HG03039 (cell line): ENCODE measurements around the gene BTN2A1.
"Not testable (repeated sequence)": the region's sequence is repeated elsewhere in the genome, so short reads cannot be mapped to it uniquely, and the experiment has no call there.

Source experiments
- ATAC-seq: cut with Tn5 transposase; IDR thresholded peaks from one replicate; pipeline ENCODE4 v1.9.1; 2021; ENCODE audit warnings: mild to moderate bottlenecking, moderate library complexity; ENCODE audit not compliant: unreplicated experiment

Gene BTN2A1

DNA sequence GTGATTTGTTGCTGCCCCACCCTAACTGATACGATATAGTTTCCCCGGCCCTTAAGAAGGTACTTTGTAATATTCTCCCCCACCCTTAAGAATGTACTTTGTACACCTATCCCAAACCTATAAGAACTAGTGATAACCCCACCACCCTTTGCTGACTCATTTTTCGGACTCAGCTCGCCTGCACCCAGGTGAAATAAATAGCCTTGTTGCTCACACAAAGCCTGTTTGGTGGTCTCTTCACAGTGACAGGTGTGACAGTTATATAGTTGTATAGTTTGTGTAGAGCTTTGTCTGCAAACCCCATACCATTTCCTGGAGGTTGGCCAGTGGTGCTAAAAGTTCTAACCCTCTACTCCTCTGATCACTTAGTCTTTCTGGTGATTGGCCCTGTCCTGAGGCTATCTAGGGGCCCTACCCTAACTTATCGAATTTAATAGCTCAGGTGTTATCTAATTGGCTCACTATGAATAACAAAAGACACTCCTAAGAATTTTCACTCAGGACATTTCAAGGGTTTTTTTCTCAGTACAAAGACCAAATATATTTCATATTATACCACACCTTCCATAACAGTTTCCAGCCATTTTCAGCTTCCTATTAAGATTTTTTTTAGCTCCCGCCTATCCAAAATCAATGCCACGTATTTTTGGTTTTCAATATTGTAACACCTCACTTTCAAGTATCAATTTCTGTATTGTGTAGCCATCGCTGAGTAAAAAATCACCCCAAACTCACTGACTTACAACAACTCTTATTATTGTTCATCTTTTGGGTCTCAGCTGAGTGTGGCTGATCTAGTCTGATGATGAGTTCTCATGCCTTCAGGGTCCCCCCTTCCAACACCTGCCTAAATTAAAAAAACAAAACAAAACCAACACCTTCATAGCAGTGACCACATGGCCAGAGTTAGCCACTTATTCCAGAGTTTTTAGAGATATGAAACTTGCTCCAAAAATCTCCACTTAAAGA lies 32.5 kb downstream of the BTN2A1 start:
- no peak for ATAC-seq

DNA sequence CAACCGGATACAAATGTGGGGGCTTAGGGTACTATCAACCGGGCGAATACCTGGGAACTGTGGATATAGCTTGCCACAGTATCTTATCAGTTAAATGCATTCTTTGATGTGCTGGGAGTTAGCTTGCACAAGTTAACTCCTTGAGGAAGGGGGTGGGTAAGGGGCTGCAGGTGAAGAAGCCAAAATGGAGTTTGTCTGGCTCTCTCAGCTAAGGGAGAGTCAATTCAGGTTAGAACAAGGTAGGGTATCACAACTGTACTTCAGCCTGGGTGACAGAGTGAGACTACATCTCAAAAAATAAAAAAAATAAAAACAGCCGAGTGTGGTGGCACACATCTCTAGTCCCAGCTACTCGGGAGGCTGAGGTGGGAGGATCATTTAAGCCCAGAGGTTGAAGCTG lies 33.8 kb downstream of the BTN2A1 start:
- ATAC-seq: no peak

DNA sequence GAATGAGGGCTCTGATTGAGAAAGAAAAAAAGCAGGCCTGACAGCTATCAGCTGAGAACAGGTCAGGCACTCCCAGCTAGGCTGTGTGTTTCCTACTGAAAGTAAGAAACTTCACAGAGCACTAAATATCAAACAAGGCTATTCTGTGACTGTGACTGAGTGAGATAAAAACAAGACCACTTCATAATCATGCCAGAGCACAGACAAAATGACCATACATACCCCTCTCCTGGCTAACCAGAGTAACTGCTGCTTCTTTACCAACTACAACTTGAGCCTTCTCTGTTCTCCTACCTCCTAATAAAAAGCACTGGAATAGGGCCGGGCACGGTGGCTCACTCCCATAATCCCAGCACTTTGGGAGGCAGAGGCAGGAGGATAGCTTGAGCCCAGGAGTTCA lies 35.5 kb downstream of the BTN2A1 start:
- ATAC-seq: no peak

DNA sequence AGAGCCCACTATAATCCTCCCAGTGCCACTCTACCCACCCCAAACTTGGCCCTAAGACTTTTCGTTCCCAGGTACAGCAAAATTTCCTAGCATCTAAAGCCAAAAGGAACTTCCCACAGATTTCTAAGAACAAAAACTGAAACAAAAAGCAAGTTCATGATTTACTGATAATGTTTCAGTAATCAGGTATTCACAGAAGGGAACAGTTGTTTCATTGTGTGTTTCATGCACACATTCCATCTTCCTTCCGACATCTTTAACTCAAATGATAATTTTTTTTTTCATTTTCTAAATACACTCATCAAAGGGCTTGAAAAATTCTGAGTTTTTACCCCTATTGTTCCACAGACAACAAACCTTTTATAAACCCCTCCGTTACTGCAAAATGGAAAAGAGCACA lies 36.4 kb downstream of the BTN2A1 start:
- ATAC-seq: no peak

DNA sequence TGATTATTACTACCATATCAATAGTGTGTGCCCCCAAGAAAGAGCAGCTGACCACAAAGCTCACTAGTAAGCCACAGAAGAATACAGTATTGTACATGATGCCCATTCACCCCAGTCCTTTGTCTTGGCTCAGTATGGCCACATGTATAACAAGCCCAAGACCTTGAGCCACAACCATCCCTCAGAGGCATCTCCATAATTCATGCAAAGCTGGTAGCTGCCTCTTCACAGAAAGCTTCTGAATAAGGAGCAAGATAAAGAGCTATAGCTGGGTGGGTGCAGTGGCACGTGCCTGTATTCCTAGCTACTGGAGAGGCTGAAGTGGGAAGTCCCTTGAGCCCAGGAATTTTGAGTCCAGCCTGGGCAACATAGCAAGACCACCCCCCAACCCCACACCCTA lies 37.5 kb downstream of the BTN2A1 start:
- no peak for ATAC-seq

DNA sequence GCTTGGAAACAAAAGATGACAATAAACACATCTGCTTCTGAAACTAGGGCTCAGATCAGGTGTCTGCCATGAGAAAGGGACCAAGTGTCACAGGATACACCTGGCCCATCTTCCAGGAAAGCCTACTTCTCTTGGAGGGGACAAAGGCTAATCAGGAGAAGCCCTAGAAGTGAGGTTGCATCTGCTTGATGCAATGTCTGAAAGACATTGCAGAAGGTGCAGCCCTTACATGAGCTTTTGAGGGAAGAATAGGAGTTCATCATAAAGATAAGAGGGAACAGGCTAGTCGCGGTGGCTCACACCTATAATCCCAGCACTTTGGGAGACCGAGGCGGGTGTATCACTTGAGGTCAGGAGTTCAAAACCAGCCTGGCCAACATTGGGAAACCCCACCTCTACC lies 39.9 kb downstream of the BTN2A1 start:
- ATAC-seq: no peak

DNA sequence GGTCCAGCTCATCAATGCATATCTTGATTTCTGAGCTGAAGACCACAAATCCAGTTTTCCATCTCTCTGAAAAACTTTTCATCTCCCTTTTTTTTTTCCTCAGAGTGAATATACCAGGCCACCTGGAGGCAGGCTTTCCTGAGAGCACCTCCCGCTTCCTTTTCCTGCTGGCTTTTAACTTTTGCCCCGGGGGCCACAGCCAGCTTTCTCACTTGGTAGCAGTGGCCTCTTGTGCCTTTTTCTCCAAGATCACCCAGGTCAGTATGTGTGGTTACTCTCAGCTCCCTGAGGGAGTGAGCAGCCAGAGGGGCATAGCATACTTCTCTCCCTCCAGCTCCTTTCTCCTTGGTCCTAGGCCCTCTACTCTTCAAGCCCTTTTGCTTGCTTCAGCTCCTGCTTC lies 42.3 kb downstream of the BTN2A1 start, which contains the start of gene BTN1A1:
BTN1A1 (plus strand) TSS at position 202 of the 400 bp plus-strand sequence. CDS start 984 bp downstream, outside the sequence.
- ATAC-seq: no peak

DNA sequence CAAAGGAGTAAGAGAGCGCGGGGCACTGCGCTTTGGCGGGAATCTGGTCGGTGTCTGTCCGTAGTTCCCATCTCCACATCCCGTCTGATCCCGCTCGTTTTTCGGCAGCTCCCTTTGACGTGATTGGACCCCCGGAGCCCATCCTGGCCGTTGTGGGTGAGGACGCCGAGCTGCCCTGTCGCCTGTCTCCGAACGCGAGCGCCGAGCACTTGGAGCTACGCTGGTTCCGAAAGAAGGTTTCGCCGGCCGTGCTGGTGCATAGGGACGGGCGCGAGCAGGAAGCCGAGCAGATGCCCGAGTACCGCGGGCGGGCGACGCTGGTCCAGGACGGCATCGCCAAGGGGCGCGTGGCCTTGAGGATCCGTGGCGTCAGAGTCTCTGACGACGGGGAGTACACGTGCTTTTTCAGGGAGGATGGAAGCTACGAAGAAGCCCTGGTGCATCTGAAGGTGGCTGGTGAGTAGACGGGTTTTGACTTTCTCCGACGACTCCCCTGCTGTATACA lies 43.8 kb downstream of the BTN2A1 start:
- no peak for ATAC-seq

DNA sequence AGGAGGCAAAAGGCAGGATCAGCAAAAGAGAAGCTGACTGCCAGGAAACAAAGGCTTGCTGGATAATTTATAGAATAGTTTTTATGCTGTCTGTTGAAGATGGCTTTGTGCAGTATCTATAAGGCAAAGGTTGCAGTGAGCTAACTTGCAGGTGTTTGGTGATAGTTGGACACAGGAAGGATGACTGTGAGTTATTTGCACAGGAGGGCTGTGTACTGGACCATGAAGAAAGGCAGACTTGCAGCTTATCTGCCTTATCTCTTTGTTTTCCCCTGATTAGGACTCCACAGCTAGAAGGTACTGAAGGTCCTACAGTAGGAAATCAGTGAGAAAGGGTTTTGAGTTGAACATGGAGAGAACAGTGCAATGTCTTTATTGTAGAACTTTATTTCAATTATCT lies 44.4 kb downstream of the BTN2A1 start:
- no peak for ATAC-seq

DNA sequence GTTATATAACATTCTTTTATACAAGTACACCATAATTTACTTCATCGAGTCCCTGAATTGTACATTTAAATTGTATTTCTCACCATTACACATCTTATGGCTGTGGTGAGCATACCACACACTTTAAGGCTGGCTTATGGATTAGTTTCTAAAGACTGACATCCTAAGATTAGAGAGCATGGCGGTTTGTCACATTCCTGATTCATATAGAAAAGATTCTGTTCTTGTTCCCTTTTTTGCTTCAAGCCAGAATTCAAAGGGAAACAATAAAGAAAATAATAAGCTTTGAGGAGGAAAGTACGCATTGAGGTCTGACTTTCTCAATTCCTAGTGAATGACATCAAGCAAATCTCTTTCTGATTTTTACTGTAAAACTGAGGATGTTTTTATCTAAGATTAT lies 44.9 kb downstream of the BTN2A1 start:
- no peak for ATAC-seq

DNA sequence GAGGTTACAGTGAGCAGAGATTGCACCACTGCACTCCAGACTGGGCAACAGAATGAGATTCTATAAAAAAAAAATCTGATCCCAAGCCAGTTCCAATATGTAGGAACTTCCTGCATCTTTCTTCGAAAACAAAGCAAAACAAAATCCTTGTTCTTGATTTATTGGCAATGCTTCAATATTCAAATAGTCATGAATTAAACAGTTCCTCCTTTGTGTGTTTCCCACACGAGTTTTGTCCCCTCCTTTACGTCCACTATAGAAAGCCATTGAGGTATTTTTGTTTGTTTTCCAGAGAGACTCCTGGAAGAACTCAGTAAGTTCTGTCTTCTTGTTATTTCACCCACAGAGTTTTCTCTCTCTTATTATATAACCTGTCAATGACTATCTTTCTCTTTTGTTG lies 49.9 kb downstream of the BTN2A1 start:
- ATAC-seq: no peak

DNA sequence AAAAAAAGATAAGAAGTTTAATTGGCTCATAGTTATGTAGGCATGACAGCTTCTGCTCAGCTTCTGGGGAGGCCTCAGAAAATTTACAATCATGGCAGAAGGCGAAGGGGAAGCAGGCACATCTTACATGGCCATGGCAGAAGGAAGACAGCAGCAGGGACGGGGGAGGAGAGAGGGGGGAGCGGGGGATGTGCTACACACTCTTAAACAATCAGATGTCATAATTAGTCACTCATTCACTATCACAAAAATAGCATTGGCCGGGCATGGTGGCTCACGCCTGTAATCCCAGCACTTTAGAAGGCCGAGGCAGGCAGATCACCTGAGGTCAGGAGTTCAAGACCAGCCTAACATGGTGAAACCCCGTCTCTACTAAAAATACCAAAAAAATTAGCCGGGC lies 53.3 kb downstream of the BTN2A1 start:
- not testable (repeated sequence) for ATAC-seq

DNA sequence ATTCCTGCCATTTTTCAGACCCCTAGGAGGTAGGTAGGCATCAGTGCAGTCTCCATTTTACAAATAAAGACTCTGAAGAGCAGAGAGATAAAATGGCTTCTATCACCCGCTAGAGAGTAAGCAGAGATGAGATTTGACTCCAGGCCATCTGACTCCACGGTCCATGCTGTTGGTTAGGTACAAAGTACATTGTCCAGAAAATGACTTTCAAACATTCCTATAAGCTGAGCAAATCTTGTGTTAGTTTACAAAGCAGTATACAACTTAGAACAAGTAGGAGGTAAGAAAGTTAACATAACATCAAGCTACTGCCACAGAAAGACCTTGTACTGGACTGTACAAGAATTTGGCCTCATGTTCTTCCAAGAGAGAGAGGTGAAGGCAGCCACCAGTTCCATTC lies 57.2 kb downstream of the BTN2A1 start:
- ATAC-seq: no peak

DNA sequence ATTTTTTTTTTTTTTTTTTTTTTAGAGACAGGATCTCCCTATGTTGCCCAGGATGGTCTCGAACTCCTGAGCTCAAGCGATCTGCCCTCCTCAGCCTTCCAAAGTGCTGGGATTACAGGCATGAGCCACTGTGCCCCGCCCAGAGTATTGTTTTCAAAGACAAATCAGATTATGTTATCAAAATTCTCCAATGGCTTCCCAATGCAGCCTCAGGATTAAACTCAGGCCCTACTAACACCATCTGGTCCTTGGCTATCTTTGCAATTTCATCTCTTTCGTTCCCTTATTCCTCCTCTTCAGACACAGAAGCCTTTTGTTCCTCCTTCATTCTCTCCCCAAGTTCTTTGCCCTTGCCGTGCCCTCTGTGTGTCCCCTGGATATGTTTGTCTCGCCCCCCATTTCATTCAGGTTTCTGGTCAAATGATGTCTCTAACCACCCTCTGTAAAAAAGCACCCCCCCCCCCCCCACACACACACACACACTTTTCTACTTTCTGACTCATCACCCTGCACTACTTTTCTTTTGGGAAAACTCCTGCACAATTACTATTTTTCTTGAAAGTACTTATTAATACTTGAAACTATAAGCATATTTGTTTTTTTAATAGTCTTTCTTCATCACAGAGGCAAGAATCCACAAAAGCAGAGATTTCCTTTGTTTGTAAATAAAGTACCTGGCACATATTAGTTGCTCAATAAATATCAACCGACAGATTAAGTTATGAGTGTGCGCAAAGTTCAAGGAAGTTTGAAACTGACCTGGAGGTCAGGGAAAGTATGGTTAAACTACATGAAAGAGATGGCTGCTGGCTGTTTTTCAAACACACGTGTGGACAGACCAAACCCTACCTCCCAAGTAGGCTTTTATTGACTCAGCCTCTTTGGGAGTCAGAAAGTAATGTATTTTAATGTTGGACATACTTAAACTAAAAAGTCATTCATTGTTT lies 59.0 kb downstream of the BTN2A1 start:
- no peak for ATAC-seq
